SK-N-SH (cell line): ENCODE data around the gene SAMD1. TPM values are rescaled to one million over a fixed set of nuclear protein-coding genes. Genes with fewer than 3 reads are reported as not detected.
A peak's percentile ranks its signal among the peaks of the same experiment; 100 is the strongest.

Experiments
- CTCF ChIA-PET: fragments of 300-600, 350-600 bp; formaldehyde crosslinking; extraction: SDS; loops from one replicate; lab custom pipeline; 2021; lab: Yijun Ruan, JAX
- POLR2A ChIA-PET: fragments of 350-600 bp; sonication (Branson Sonifier 250); formaldehyde crosslinking; extraction: SDS; loops from one replicate; lab custom pipeline; 2020; ENCODE audit warnings: antibody characterized with exemption, inconsistent platforms; lab: Yijun Ruan, JAX
- DNase-seq: peaks from one replicate; pipeline ENCODE4 v3.0.0; 2012
- H2AFZ ChIP-seq: fragments of 200-600 bp; sonication (generic); 2 replicates; pipeline ENCODE4 v1.8.1; 2016; ENCODE audit warnings: antibody characterized with exemption, mild to moderate bottlenecking, low read depth
- H3F3A ChIP-seq: fragments of 200-600 bp; sonication (generic); replicated peaks from 2 replicates; pipeline ENCODE3; 2016; ENCODE audit warnings: antibody characterized with exemption, mild to moderate bottlenecking; ENCODE audit not compliant: insufficient read depth
- H3K27ac ChIP-seq, 2 experiments: fragments of 200-500 bp in 1 of 2; fragments of 200-600 bp in 1 of 2; sonication (Bioruptor generic) in 1 of 2; sonication (generic), shearing (Covaris generic) in 1 of 2; 2 replicates each; pipeline versions ENCODE4 v1.5.1 to v1.6.1; 2014 to 2016; ENCODE audit warnings: low read depth in 2 of 2, inconsistent platforms in 1 of 2, low read length in 1 of 2, mild to moderate bottlenecking in 1 of 2, mixed read lengths in 1 of 2
- H3K27me3 ChIP-seq: fragments of 200-600 bp; sonication (generic), shearing (Covaris generic); 2 replicates; pipeline ENCODE4 v1.6.1; 2016; ENCODE audit warnings: mixed run types; ENCODE audit not compliant: insufficient read depth
- H3K36me3 ChIP-seq, 2 experiments: fragments of 200-500 bp in 1 of 2; fragments of 200-600 bp in 1 of 2; sonication (Bioruptor generic) in 1 of 2; sonication (generic) in 1 of 2; replicated peaks in 1 of 2; 2 replicates each; pipeline versions ENCODE3 to v1.5.1; 2014 to 2016; ENCODE audit warnings: low read length in 1 of 2, mild to moderate bottlenecking in 1 of 2; ENCODE audit not compliant: insufficient read depth in 2 of 2, control insufficient read depth in 1 of 2
- H3K4me1 ChIP-seq, 2 experiments: fragments of 200-500 bp in 1 of 2; fragments of 200-600 bp in 1 of 2; sonication (Bioruptor generic) in 1 of 2; sonication (generic), shearing (Covaris generic) in 1 of 2; 2 replicates each; pipeline versions ENCODE4 v1.5.1 to v1.6.1; 2014 to 2016; ENCODE audit warnings: low read depth in 1 of 2, low read length in 1 of 2, mixed run types in 1 of 2; ENCODE audit not compliant: insufficient read depth in 2 of 2, control insufficient read depth in 1 of 2
- H3K4me2 ChIP-seq: fragments of 200-600 bp; sonication (generic), shearing (Covaris generic); 2 replicates; pipeline ENCODE4 v1.6.1; 2017; ENCODE audit warnings: mixed run types
- H3K4me3 ChIP-seq, 2 experiments: fragments of 200-500 bp in 1 of 2; fragments of 200-600 bp in 1 of 2; sonication (Bioruptor generic) in 1 of 2; sonication (generic), shearing (Covaris generic) in 1 of 2; 2 replicates each; pipeline versions ENCODE4 v1.5.1 to v1.8.1; 2014 to 2016; ENCODE audit warnings: low read depth in 2 of 2, inconsistent platforms in 1 of 2, low read length in 1 of 2, mild to moderate bottlenecking in 1 of 2, mixed read lengths in 1 of 2, moderate library complexity in 1 of 2
- H3K79me2 ChIP-seq: fragments of 200-600 bp; sonication (generic); 2 replicates; pipeline ENCODE4 v1.8.1; 2017; ENCODE audit warnings: mild to moderate bottlenecking; ENCODE audit not compliant: insufficient read depth
- H3K9ac ChIP-seq: fragments of 200-600 bp; sonication (generic); 2 replicates; pipeline ENCODE4 v1.6.1; 2017; ENCODE audit warnings: mixed run types
- H3K9me2 ChIP-seq: fragments of 200-600 bp; sonication (generic); 2 replicates; pipeline ENCODE4 v1.6.1; 2017; ENCODE audit warnings: mixed run types
- H3K9me3 ChIP-seq: fragments of 200-600 bp; sonication (generic); 2 replicates; pipeline ENCODE4 v1.6.1; 2017; ENCODE audit warnings: mixed run types, mild to moderate bottlenecking, moderate library complexity
- H4K20me1 ChIP-seq: fragments of 200-600 bp; sonication (generic); 2 replicates; pipeline ENCODE4 v1.6.1; 2017; ENCODE audit warnings: mild to moderate bottlenecking, mixed run types; ENCODE audit not compliant: insufficient read depth
- CTCF ChIP-seq: fragments of 200-600 bp; sonication (generic); IDR thresholded peaks from 2 replicates; pipeline ENCODE4 v1.6.1; 2017; ENCODE audit warnings: antibody characterized with exemption, mild to moderate bottlenecking, moderate library complexity
- FOSL2 ChIP-seq: IDR thresholded peaks from 2 replicates; pipeline ENCODE4 v1.4.0; 2012; ENCODE audit warnings: low read depth, mild to moderate bottlenecking, moderate library complexity, borderline replicate concordance
- PBX3 ChIP-seq: IDR thresholded peaks from 2 replicates; pipeline ENCODE4; 2012
- REST ChIP-seq: IDR thresholded peaks from 2 replicates; pipeline ENCODE4 v1.6.1; 2012; ENCODE audit warnings: mild to moderate bottlenecking, low read depth, low read length, moderate library complexity
- SMC3 ChIP-seq: IDR thresholded peaks from 2 replicates; pipeline ENCODE4 v1.6.1; 2012; ENCODE audit warnings: low read depth, low read length, improper control_type of control experiment
- USF1 ChIP-seq: IDR thresholded peaks from 2 replicates; pipeline ENCODE4 v1.4.0; 2012; ENCODE audit warnings: low read depth, borderline replicate concordance
- WGBS: methylation state at CpG from one replicate; pipeline ENCODE4 v1.1.6; 2017; ENCODE audit warnings: low lambda C conversion rate; 5-methylcytosine and 5-hydroxymethylcytosine counted together
- polyA plus RNA-seq, 3 experiments: library from polyadenylated mRNA; depleted of rRNA; stranded (reverse); fragments of >200 nt; gene quantifications; 2 replicates each; pipeline ENCODE4 v1.2.3, GENCODE V29; 2012

Gene SAMD1
- polyA plus RNA-seq, 1 of the 3 experiments (the other 2 are of a cell fraction): 19.0 TPM

- POLR2A ChIA-PET: no interaction called here
- Histone ChIP-seq H2AFZ (no peak overlapping the region), H3K4me3 (no peak overlapping the region), H3F3A (peaks cover 9% of the 10 kb centered on the region), H3K9me3 (no peaks in the 10 kb centered on the region), H3K9ac (no peak overlapping the region), H3K4me2 (no peak overlapping the region), H3K9me2 (no peaks in the 10 kb centered on the region), H3K79me2 (peaks cover 50% of the 10 kb centered on the region), H3K36me3 (no peaks in the 10 kb centered on the region), H3K27me3 (no peaks in the 10 kb centered on the region), H4K20me1 (no peaks in the 10 kb centered on the region), H3K4me1 (peaks cover 15 to 26% of the 10 kb centered on the region in 2 experiments), H3K27ac (no peak overlapping the region)
- CTCF ChIA-PET: interaction anchor here (0.7 to 4.7 kb wide), 7 partner anchors 9 to 235 kb away, joined by 3 to 28 read pairs (median 9); partner anchors contain the start of genes ASF1B, MISP3 and SAMD1
- 100% methylated on average over 5 of the region's 7 CpGs for WGBS
- no peak for TF ChIP-seq PBX3
- no peak for TF ChIP-seq FOSL2
- TF ChIP-seq REST: no peak
- no peak for DNase-seq
These were observed 23.9 kb upstream of the SAMD1 start for GRCh38 chr19:14114439-14114838.

GRCh38 chr19:14113762-14114414 lies 23.3 kb upstream of the SAMD1 start:
- 91% methylated on average over 13 of the region's 18 CpGs for WGBS
- TF ChIP-seq CTCF: peak; percentile 40
- TF ChIP-seq SMC3: no peak
- no peak for TF ChIP-seq USF1
- Histone ChIP-seq H3K36me3 (no peaks in the 10 kb centered on the region), H3K27me3 (no peaks in the 10 kb centered on the region), H3K4me2 (no peak overlapping the region), H3K9me3 (no peaks in the 10 kb centered on the region), H2AFZ (no peak overlapping the region), H3K27ac (no peak overlapping the region), H3K79me2 (peaks cover 55% of the 10 kb centered on the region), H3K4me1 (peaks cover 11 to 20% of the 10 kb centered on the region in 2 experiments), H3F3A (peaks cover 5% of the 10 kb centered on the region), H3K9me2 (no peaks in the 10 kb centered on the region), H3K9ac (no peak overlapping the region), H3K4me3 (no peak overlapping the region), H4K20me1 (no peaks in the 10 kb centered on the region)
- DNase-seq: no peak
- POLR2A ChIA-PET: no interaction called here
- CTCF ChIA-PET: interaction anchor here (0.7 to 4.7 kb wide), 7 partner anchors 8 to 235 kb away, joined by 3 to 28 read pairs (median 9); partner anchors contain the start of genes ASF1B, MISP3 and SAMD1
